Body of pancreas (tissue), 4 donors: ENCODE measurements around the gene CHCHD3. TPM values are rescaled to one million over a fixed set of nuclear protein-coding genes. Genes with fewer than 3 reads are reported as not detected.

ENCODE experiments used
- ATAC-seq: fragments of 150-250 bp; one replicate; pipeline ENCODE4 v1.9.1; 2016
- DNase-seq, 4 donors: peaks; one replicate each; pipeline ENCODE4 v3.0.0-alpha.2; 2019
- H3K27ac ChIP-seq, 4 donors: fragments of 200-600 bp; sonication (generic); 1 replicate in 3 of 4; 2 replicates in 1 of 4; pipeline versions ENCODE4 v1.5.1 to v1.6.1; 2016 to 2019; ENCODE audit warnings: mild to moderate bottlenecking in 1 of 4, mixed read lengths in 1 of 4, moderate library complexity in 1 of 4
- H3K27me3 ChIP-seq, 2 donors: fragments of 200-600 bp; sonication (generic); one replicate each; pipeline ENCODE4 v1.6.0; 2016; ENCODE audit warnings: mild to moderate bottlenecking in 1 of 2
- H3K36me3 ChIP-seq, 2 donors: fragments of 200-600 bp; sonication (generic); replicated peaks in 1 of 2; 2 replicates each; pipeline ENCODE4 v1.5.1; 2016; ENCODE audit warnings: low read depth in 2 of 2; ENCODE audit not compliant: insufficient read depth in 1 of 2
- H3K4me1 ChIP-seq: fragments of 200-600 bp; sonication (generic); one replicate; pipeline ENCODE4 v1.6.0; 2016
- H3K4me3 ChIP-seq, 2 donors: fragments of 200-600 bp; sonication (generic); 1 replicate in 1 of 2; 2 replicates in 1 of 2; pipeline ENCODE4 v1.5.1; 2016 to 2019
- H3K9me3 ChIP-seq, 3 donors: fragments of 200-600 bp; sonication (generic); 1 replicate in 2 of 3; 2 replicates in 1 of 3; pipeline ENCODE4 v1.5.1; 2016
- CTCF ChIP-seq, 7 experiments: fragments of 450-650 bp in 4 of 7; fragments of 200-600 bp in 3 of 7; sonication (generic) in 3 of 7; IDR thresholded peaks; one replicate each; pipeline ENCODE4 v1.5.1; 2016 to 2019; ENCODE audit warnings: antibody characterized with exemption in 7 of 7
- POLR2A ChIP-seq, 3 donors: fragments of 450-650 bp; IDR thresholded peaks; one replicate each; pipeline ENCODE4 v1.6.1; 2016; ENCODE audit warnings: antibody characterized with exemption in 3 of 3, mild to moderate bottlenecking in 2 of 3
- WGBS, 2 donors: methylation state at CpG; one replicate each; pipeline ENCODE4 v1.1.5; 2017; 5-methylcytosine and 5-hydroxymethylcytosine counted together
- intact Hi-C: fragments of 100-400 bp; cut with DNase I; formaldehyde crosslinking; loops from one replicate; pipeline ENCODE4 v1.15.1; 2023
- total RNA-seq, 2 donors: library from RNA; depleted of rRNA; stranded (reverse); fragments of >200 nt; gene quantifications; one replicate each; pipeline ENCODE4 v1.1.0, GENCODE V29; 2016

The CHCHD3 gene
- total RNA-seq, 2 donors from 2014 or later: 24.4 to 32.6 TPM

- Histone ChIP-seq H3K4me1 (no peaks in the 10 kb centered on the region), H3K36me3 (no peaks in the 10 kb centered on the region), H3K9me3 (no peaks in the 10 kb centered on the region), H3K4me3 (no peak overlapping the region), H3K27ac (no peak overlapping the region), H3K27me3 (no peaks in the 10 kb centered on the region)
- DNase-seq: no peak
- TF ChIP-seq POLR2A (IDR thresholded peaks at IDR 0.05): no peak
- no peak for TF ChIP-seq CTCF (IDR thresholded peaks at IDR 0.05)
- no peak for ATAC-seq
- 87 to 91% methylated on average over 7 of the region's 7 CpGs for WGBS, 2 donors
- intact Hi-C loops: no loop called here
These were observed 276.9 kb downstream of the CHCHD3 start for GRCh38 chr7:132804849-132805485.

- WGBS, 2 donors: 68 to 75% methylated on average over 1 of the region's 1 CpG
These were observed 281.4 kb downstream of the CHCHD3 start for GRCh38 chr7:132800522-132800921.

GRCh38 chr7:132799081-132799413 lies 282.8 kb downstream of the CHCHD3 start:
- no peak overlapping the region for H3K4me3 ChIP-seq
- no peak for ATAC-seq
- H3K27ac ChIP-seq: no peak overlapping the region
- H3K9me3 ChIP-seq: no peaks in the 10 kb centered on the region
- no peak for TF ChIP-seq CTCF (IDR thresholded peaks at IDR 0.05)
- no peak for TF ChIP-seq POLR2A (IDR thresholded peaks at IDR 0.05)
- no peaks in the 10 kb centered on the region for H3K4me1 ChIP-seq
- H3K36me3 ChIP-seq: no peaks in the 10 kb centered on the region
- H3K27me3 ChIP-seq: no peaks in the 10 kb centered on the region
- no peak for DNase-seq
- intact Hi-C loops: no loop called here

More at GRCh38 chr7:132800522-132800921, 281.4 kb downstream of the CHCHD3 start:
- Histone ChIP-seq H3K27me3 (no peaks in the 10 kb centered on the region), H3K4me3 (no peak overlapping the region), H3K27ac (no peak overlapping the region), H3K36me3 (no peaks in the 10 kb centered on the region), H3K9me3 (no peaks in the 10 kb centered on the region), H3K4me1 (no peaks in the 10 kb centered on the region)
- intact Hi-C loops: no loop called here
- DNase-seq (no peak), ATAC-seq (no peak)
- TF ChIP-seq POLR2A (IDR thresholded peaks at IDR 0.05): no peak
- no peak for TF ChIP-seq CTCF (IDR thresholded peaks at IDR 0.05)

GRCh38 chr7:132797152-132797551 lies 284.7 kb downstream of the CHCHD3 start:
- TF ChIP-seq POLR2A (IDR thresholded peaks at IDR 0.05) (no peak), CTCF (IDR thresholded peaks at IDR 0.05) (no peak)
- DNase-seq (no peak), ATAC-seq (no peak)
- 97 to 99% methylated on average over 3 of the region's 3 CpGs for WGBS, 2 donors
- Histone ChIP-seq H3K27ac (no peak overlapping the region), H3K27me3 (no peaks in the 10 kb centered on the region), H3K9me3 (no peaks in the 10 kb centered on the region), H3K4me3 (no peak overlapping the region), H3K36me3 (no peaks in the 10 kb centered on the region), H3K4me1 (no peaks in the 10 kb centered on the region)
- intact Hi-C loops: no loop called here

- no peak for ATAC-seq
- no peak for TF ChIP-seq POLR2A (IDR thresholded peaks at IDR 0.05)
- no peak for TF ChIP-seq CTCF (IDR thresholded peaks at IDR 0.05)
- Histone ChIP-seq H3K27ac (no peak overlapping the region), H3K36me3 (no peaks in the 10 kb centered on the region), H3K9me3 (no peaks in the 10 kb centered on the region), H3K4me3 (no peak overlapping the region), H3K27me3 (no peaks in the 10 kb centered on the region), H3K4me1 (no peaks in the 10 kb centered on the region)
- WGBS, 2 donors: 80 to 84% methylated on average over 3 of the region's 3 CpGs
- DNase-seq: no peak
- intact Hi-C loops: no loop called here
These were observed 288.4 kb downstream of the CHCHD3 start for GRCh38 chr7:132793474-132793873.
